ENCODE measurements around the gene WIPF3.

DNA sequence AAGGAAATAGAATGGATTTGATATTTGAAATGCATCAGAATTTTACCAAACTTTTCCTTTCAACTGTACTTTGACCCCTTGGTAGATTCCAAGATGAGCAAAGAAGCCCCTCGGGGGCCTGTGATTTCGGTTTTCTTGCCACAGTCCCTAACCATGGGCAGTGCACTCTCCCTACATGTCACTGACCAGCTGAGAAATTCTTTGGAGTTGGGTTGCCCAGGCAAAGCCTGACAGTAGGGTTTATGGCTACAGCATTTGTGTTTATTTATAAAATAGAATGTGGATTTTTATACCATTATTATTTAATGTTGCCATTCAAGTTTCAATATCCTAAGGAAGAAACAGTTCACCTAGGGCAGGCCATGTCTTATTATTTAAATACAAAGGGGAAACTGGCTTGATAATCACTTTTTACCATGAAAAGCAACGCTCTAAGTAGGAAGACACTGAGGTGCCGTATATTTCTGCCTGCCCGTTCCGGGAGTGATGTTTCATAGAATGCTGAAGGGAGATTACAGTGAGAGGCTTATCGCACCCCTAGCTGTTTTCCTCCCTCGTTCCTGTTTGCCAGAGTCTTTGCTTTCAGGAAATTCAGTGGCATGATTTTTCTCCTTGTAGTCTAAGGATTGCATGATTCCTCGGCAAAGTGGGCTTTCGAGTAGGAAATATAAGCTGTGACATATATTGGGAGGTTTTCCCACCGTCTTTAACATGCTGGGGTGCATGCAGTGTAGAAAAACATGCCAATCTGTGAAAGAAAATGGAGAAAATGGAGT, 35.8 kb downstream of the WIPF3 start:
- TF ChIP-seq, protein P1, sequence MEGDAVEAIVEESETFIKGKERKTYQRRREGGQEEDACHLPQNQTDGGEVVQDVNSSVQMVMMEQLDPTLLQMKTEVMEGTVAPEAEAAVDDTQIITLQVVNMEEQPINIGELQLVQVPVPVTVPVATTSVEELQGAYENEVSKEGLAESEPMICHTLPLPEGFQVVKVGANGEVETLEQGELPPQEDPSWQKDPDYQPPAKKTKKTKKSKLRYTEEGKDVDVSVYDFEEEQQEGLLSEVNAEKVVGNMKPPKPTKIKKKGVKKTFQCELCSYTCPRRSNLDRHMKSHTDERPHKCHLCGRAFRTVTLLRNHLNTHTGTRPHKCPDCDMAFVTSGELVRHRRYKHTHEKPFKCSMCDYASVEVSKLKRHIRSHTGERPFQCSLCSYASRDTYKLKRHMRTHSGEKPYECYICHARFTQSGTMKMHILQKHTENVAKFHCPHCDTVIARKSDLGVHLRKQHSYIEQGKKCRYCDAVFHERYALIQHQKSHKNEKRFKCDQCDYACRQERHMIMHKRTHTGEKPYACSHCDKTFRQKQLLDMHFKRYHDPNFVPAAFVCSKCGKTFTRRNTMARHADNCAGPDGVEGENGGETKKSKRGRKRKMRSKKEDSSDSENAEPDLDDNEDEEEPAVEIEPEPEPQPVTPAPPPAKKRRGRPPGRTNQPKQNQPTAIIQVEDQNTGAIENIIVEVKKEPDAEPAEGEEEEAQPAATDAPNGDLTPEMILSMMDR (conservative IDR thresholded peaks at IDR 0.05; ENCODE audit: low read length), result no peak
- no peak for TF ChIP-seq EZH2phosphoT487 (IDR thresholded peaks at IDR 0.05; ENCODE audit: borderline replicate concordance)

Data from Loucy (cell line).